HEK293 (cell line): ENCODE results near the gene SPON2.

Experiments
- ZEB2 ChIP-seq: fragments of 450-650 bp; formaldehyde crosslinking; IDR thresholded peaks from 2 replicates; pipeline ENCODE4 v1.5.1; 2016; ENCODE audit warnings: missing biosample characterization, missing genetic modification characterization
- ZNF138 ChIP-seq: fragments of 450-650 bp; formaldehyde crosslinking; IDR thresholded peaks from 2 replicates; pipeline ENCODE4 v1.5.1; 2016; ENCODE audit warnings: missing biosample characterization, missing genetic modification characterization, borderline replicate concordance
- ZNF561 ChIP-seq: fragments of 450-650 bp; IDR thresholded peaks from 2 replicates; pipeline ENCODE4 v1.5.1; 2018; ENCODE audit warnings: missing biosample characterization, missing genetic modification characterization, borderline replicate concordance
- ZNF571 ChIP-seq: fragments of 450-650 bp; formaldehyde crosslinking; IDR thresholded peaks from 2 replicates; pipeline ENCODE4 v1.5.0; 2017; ENCODE audit warnings: missing biosample characterization, missing genetic modification characterization
- ZNF660 ChIP-seq: fragments of 450-650 bp; IDR thresholded peaks from 2 replicates; pipeline ENCODE4 v1.5.1; 2018; ENCODE audit warnings: missing biosample characterization, mild to moderate bottlenecking, missing genetic modification characterization
- ZNF670 ChIP-seq: fragments of 450-650 bp; formaldehyde crosslinking; IDR thresholded peaks from 2 replicates; pipeline ENCODE4 v1.5.1; 2016; ENCODE audit warnings: missing biosample characterization, missing genetic modification characterization, low read depth
- TF ChIP-seq, protein P1 (sequence below): fragments of 450-650 bp; formaldehyde crosslinking; IDR thresholded peaks from 2 replicates; pipeline ENCODE4 v1.5.1; 2016; ENCODE audit warnings: missing biosample characterization, missing genetic modification characterization

DNA sequence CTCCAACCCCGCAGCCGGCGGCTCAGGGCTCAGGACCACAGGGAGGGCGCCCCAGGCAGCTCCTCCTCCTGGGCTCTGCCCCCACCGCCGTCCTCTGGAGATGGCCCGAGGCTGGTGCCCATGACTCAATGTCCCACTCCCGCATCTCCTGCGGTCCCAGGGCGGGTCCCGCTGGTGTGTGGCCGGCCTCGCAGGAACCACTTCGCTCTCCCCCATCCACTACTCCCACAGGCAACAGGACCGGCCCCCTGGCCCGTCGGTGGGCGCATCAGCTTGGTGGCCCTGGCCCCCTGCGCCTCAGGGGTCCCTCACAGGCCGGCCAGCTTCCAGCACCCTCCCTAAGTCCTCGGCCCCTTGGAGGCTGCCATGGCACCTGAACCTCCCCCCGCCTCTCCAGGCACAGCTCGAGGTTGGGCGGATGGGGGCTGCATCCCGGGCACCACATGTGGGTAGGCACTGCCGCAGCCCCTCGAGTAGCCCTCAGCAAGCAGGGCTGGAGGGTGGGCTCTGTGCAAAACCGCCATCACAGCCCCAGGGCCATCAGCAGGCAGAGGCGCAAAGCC lies 22.8 kb upstream of the SPON2 start:
- TF ChIP-seq, protein P1, sequence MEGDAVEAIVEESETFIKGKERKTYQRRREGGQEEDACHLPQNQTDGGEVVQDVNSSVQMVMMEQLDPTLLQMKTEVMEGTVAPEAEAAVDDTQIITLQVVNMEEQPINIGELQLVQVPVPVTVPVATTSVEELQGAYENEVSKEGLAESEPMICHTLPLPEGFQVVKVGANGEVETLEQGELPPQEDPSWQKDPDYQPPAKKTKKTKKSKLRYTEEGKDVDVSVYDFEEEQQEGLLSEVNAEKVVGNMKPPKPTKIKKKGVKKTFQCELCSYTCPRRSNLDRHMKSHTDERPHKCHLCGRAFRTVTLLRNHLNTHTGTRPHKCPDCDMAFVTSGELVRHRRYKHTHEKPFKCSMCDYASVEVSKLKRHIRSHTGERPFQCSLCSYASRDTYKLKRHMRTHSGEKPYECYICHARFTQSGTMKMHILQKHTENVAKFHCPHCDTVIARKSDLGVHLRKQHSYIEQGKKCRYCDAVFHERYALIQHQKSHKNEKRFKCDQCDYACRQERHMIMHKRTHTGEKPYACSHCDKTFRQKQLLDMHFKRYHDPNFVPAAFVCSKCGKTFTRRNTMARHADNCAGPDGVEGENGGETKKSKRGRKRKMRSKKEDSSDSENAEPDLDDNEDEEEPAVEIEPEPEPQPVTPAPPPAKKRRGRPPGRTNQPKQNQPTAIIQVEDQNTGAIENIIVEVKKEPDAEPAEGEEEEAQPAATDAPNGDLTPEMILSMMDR (tag by site-specific recombination) = no peak
- TF ChIP-seq ZNF571 (tag by site-specific recombination) (no peak), ZNF561 (tag by site-specific recombination) (no peak), ZNF670 (no peak), ZNF660 (no peak), ZEB2 (tag by site-specific recombination) (no peak), ZNF138 (tag by site-specific recombination) (no peak)
